Measurements from ENCODE around the gene FBXW7. TPM values are rescaled to one million over a fixed set of nuclear protein-coding genes. Genes with fewer than 3 reads are reported as not detected.
"Not testable (repeated sequence)": the region's sequence is repeated elsewhere in the genome, so short reads cannot be mapped to it uniquely, and the experiment has no call there.

Gene FBXW7
- total RNA-seq, 1 experiment from 2014 or later: 23.0 TPM

DNA sequence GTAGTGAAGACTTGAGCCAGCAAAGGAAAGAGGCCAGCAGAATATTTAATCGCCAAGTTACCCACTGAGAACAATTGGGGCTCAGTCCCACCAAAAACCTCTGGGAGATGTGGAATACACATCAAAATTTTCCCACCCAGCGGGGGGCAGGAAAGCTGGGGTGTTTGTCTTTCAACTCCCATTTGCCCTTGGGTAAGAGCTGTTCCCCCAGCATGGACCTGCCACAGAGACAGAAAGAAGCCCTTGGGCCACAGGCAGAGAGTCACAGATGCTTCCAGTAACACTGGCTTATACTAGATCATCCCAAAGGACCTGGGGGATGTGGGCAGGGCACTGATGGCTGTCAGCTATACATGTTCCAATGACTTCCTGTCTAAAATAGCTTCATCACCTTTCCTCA, 18.9 kb upstream of the FBXW7 start (continued):
- TF ChIP-seq TEAD1 (CRISPR knock-in tag; IDR thresholded peaks at IDR 0.05) (no peak), ZBTB21 (CRISPR knock-in tag; IDR thresholded peaks at IDR 0.05; ENCODE audit: borderline replicate concordance) (no peak), CBFB (CRISPR knock-in tag; IDR thresholded peaks at IDR 0.05; ENCODE audit: low read depth) (no peak), ZNF219 (CRISPR knock-in tag; IDR thresholded peaks at IDR 0.05; ENCODE audit: borderline replicate concordance) (no peak), CREM (CRISPR knock-in tag; IDR thresholded peaks at IDR 0.05) (no peak), SMAD4 (CRISPR knock-in tag; IDR thresholded peaks at IDR 0.05) (no peak)
- TF ChIP-seq, protein P1, sequence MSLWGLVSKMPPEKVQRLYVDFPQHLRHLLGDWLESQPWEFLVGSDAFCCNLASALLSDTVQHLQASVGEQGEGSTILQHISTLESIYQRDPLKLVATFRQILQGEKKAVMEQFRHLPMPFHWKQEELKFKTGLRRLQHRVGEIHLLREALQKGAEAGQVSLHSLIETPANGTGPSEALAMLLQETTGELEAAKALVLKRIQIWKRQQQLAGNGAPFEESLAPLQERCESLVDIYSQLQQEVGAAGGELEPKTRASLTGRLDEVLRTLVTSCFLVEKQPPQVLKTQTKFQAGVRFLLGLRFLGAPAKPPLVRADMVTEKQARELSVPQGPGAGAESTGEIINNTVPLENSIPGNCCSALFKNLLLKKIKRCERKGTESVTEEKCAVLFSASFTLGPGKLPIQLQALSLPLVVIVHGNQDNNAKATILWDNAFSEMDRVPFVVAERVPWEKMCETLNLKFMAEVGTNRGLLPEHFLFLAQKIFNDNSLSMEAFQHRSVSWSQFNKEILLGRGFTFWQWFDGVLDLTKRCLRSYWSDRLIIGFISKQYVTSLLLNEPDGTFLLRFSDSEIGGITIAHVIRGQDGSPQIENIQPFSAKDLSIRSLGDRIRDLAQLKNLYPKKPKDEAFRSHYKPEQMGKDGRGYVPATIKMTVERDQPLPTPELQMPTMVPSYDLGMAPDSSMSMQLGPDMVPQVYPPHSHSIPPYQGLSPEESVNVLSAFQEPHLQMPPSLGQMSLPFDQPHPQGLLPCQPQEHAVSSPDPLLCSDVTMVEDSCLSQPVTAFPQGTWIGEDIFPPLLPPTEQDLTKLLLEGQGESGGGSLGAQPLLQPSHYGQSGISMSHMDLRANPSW (CRISPR knock-in tag; conservative IDR thresholded peaks at IDR 0.05; ENCODE audit: low read depth): no peak

DNA sequence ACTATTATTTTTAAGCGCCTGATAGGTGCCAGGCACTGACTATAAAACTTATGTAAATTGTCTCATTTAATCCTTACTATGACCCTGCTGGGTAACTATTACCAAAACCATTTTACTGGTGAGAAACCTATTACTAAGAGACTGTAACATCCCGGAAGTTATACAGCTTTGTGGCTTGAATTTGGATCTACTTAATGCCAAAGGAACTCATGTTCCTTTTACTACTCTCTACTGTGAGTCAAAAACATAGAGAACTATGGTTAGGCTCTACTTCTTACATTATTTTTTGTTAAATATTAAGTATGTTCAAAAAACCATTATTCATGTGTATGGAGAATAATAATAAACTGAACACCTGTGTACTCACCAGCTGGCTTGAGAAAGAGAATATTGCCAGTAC, 14.8 kb upstream of the FBXW7 start:
- CTCF ChIA-PET: interaction anchor here (0.5 kb wide), 1 partner anchor 61 kb away, joined by 4 read pairs; no protein-coding TSS in a partner anchor
- POLR2A ChIA-PET; H3K4me1 Mint-ChIP-seq; H3K27ac Mint-ChIP-seq; DNase-seq (ENCODE audit: low spot score); H3K36me3 Mint-ChIP-seq; H3K27me3 Mint-ChIP-seq (ENCODE audit: low read depth); ATAC-seq; H3K4me3 Mint-ChIP-seq; H3K9me3 Mint-ChIP-seq: not testable (repeated sequence)

DNA sequence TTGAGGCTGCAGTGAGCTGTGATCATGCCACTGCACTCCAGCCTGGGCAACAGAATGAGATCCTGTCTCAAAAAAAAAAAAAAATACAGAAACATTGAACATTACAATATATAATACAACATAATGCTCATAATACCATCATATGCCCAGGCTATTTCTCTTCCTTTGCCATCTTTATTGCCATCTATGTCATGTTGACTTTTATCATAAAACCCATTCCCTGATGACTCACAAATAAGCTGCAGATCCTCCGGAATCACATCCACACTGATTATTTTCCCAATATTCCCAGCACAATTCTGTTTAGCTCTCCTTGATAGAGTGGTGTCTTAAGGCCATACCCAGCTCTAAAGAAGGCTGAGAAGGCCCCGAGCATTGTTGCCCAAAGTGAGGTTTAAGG, 9.2 kb upstream of the FBXW7 start:
- Mint-ChIP-seq H3K4me1 (no peaks in the 10 kb centered on the region), H3K36me3 (peaks cover 2% of the 10 kb centered on the region; the same call in 1 of the 2 replicates), H3K27ac (no peak overlapping the region), H3K9me3 (0 out of 2 replicates have a peak, but pooled peaks cover under 1% of the 10 kb centered on the region), H3K27me3 (ENCODE audit: low read depth) (no peaks in the 10 kb centered on the region), H3K4me3 (no peak overlapping the region)
- no peak for DNase-seq (ENCODE audit: low spot score)
- no peak for ATAC-seq
- ChIA-PET CTCF (no interaction called here), POLR2A (no interaction called here)
- TF ChIP-seq, protein P2, sequence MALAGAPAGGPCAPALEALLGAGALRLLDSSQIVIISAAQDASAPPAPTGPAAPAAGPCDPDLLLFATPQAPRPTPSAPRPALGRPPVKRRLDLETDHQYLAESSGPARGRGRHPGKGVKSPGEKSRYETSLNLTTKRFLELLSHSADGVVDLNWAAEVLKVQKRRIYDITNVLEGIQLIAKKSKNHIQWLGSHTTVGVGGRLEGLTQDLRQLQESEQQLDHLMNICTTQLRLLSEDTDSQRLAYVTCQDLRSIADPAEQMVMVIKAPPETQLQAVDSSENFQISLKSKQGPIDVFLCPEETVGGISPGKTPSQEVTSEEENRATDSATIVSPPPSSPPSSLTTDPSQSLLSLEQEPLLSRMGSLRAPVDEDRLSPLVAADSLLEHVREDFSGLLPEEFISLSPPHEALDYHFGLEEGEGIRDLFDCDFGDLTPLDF (CRISPR knock-in tag; IDR thresholded peaks at IDR 0.05): no peak
- no peak for TF ChIP-seq GTF2I (CRISPR knock-in tag; conservative IDR thresholded peaks at IDR 0.05)
- TF ChIP-seq, protein P3, sequence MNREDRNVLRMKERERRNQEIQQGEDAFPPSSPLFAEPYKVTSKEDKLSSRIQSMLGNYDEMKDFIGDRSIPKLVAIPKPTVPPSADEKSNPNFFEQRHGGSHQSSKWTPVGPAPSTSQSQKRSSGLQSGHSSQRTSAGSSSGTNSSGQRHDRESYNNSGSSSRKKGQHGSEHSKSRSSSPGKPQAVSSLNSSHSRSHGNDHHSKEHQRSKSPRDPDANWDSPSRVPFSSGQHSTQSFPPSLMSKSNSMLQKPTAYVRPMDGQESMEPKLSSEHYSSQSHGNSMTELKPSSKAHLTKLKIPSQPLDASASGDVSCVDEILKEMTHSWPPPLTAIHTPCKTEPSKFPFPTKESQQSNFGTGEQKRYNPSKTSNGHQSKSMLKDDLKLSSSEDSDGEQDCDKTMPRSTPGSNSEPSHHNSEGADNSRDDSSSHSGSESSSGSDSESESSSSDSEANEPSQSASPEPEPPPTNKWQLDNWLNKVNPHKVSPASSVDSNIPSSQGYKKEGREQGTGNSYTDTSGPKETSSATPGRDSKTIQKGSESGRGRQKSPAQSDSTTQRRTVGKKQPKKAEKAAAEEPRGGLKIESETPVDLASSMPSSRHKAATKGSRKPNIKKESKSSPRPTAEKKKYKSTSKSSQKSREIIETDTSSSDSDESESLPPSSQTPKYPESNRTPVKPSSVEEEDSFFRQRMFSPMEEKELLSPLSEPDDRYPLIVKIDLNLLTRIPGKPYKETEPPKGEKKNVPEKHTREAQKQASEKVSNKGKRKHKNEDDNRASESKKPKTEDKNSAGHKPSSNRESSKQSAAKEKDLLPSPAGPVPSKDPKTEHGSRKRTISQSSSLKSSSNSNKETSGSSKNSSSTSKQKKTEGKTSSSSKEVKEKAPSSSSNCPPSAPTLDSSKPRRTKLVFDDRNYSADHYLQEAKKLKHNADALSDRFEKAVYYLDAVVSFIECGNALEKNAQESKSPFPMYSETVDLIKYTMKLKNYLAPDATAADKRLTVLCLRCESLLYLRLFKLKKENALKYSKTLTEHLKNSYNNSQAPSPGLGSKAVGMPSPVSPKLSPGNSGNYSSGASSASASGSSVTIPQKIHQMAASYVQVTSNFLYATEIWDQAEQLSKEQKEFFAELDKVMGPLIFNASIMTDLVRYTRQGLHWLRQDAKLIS (CRISPR knock-in tag; IDR thresholded peaks at IDR 0.05; ENCODE audit: borderline replicate concordance): no peak
- TF ChIP-seq SMAD4 (CRISPR knock-in tag; IDR thresholded peaks at IDR 0.05): no peak
- TF ChIP-seq, protein P4, sequence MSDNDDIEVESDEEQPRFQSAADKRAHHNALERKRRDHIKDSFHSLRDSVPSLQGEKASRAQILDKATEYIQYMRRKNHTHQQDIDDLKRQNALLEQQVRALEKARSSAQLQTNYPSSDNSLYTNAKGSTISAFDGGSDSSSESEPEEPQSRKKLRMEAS (CRISPR knock-in tag; IDR thresholded peaks at IDR 0.05): no peak
- TF ChIP-seq, protein P5, sequence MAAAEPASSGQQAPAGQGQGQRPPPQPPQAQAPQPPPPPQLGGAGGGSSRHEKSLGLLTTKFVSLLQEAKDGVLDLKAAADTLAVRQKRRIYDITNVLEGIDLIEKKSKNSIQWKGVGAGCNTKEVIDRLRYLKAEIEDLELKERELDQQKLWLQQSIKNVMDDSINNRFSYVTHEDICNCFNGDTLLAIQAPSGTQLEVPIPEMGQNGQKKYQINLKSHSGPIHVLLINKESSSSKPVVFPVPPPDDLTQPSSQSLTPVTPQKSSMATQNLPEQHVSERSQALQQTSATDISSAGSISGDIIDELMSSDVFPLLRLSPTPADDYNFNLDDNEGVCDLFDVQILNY (CRISPR knock-in tag; IDR thresholded peaks at IDR 0.05): no peak
- no peak for TF ChIP-seq FOXJ3 (CRISPR knock-in tag; IDR thresholded peaks at IDR 0.05; ENCODE audit: borderline replicate concordance)
- TF ChIP-seq, protein P6, sequence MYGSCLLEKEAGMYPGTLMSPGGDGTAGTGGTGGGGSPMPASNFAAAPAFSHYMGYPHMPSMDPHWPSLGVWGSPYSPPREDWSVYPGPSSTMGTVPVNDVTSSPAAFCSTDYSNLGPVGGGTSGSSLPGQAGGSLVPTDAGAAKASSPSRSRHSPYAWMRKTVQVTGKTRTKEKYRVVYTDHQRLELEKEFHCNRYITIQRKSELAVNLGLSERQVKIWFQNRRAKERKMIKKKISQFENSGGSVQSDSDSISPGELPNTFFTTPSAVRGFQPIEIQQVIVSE (CRISPR knock-in tag; IDR thresholded peaks at IDR 0.05; ENCODE audit: borderline replicate concordance): no peak
- TF ChIP-seq, protein P7, sequence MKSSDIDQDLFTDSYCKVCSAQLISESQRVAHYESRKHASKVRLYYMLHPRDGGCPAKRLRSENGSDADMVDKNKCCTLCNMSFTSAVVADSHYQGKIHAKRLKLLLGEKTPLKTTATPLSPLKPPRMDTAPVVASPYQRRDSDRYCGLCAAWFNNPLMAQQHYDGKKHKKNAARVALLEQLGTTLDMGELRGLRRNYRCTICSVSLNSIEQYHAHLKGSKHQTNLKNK (CRISPR knock-in tag; IDR thresholded peaks at IDR 0.05): no peak
- no peak for TF ChIP-seq EMX1 (CRISPR knock-in tag; IDR thresholded peaks at IDR 0.05)
- no peak for TF ChIP-seq TP53 (CRISPR knock-in tag; IDR thresholded peaks at IDR 0.05)
- TF ChIP-seq, protein P8, sequence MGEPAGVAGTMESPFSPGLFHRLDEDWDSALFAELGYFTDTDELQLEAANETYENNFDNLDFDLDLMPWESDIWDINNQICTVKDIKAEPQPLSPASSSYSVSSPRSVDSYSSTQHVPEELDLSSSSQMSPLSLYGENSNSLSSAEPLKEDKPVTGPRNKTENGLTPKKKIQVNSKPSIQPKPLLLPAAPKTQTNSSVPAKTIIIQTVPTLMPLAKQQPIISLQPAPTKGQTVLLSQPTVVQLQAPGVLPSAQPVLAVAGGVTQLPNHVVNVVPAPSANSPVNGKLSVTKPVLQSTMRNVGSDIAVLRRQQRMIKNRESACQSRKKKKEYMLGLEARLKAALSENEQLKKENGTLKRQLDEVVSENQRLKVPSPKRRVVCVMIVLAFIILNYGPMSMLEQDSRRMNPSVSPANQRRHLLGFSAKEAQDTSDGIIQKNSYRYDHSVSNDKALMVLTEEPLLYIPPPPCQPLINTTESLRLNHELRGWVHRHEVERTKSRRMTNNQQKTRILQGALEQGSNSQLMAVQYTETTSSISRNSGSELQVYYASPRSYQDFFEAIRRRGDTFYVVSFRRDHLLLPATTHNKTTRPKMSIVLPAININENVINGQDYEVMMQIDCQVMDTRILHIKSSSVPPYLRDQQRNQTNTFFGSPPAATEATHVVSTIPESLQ (CRISPR knock-in tag; IDR thresholded peaks at IDR 0.05): no peak

DNA sequence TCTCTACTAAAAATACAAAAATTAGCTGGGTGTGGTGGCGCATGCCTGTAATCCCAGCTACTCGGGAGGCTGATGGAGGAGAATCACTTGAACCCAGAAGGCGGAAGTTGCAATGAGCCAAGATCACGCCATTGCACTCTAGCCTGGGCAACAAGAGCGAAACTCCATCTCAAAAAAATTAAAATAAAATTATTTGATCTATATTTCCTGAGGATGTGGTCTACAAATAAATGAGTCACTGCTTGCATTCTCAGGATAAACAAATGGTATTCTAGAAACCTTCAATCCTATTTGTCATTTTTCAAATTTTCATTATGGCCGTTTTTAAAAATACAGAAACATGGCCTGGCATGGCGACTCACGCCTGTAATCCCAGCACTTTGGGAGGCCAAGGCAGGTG, 8.6 kb upstream of the FBXW7 start:
- H3K27ac Mint-ChIP-seq; H3K9me3 Mint-ChIP-seq; H3K27me3 Mint-ChIP-seq (ENCODE audit: low read depth); H3K4me1 Mint-ChIP-seq; DNase-seq (ENCODE audit: low spot score); H3K36me3 Mint-ChIP-seq; ATAC-seq; CTCF ChIA-PET; H3K4me3 Mint-ChIP-seq; POLR2A ChIA-PET: not testable (repeated sequence)

Data from WTC11 (cell line).